ENCODE measurements around the gene HTR4.

DNA sequence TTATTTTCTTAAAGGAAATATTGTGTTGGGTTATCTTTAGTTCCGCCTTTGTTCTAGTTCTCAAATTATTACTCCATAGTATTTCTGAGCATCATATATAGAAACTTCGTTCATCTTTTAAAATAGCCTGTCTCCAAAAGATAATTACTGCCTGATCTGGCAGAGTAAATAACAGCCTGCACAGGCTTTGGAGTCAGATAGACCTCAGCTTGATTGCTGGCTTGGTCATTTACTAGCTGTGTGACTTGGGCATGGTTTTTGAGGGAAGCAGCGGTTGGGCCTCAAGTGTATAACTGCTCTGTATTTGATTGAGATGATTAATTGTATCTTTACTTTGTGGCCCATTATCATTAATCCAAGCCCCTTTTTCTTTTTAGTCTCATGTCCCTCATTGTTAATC lies 220.5 kb downstream of the HTR4 start:
- TF ChIP-seq CTCF (IDR thresholded peaks at IDR 0.05) (no peak), POLR2A (IDR thresholded peaks at IDR 0.05) (no peak)

All from lower leg skin (tissue), 3 donors.